Limb (tissue), 2 donors: ENCODE measurements around the gene OR5AC2.

Experiments
- DNase-seq, 2 donors: peaks; one replicate each; pipeline ENCODE4 v3.0.0-alpha.2; 2016; ENCODE audit errors: extremely low spot score in 2 of 2

Gene OR5AC2

GRCh38 chr3:98086873-98087272, at the start of gene OR5AC2:
Gene OR5AC2 (plus strand): TSS chr3:98087173. CDS start chr3:98087173, 0 bp downstream.
- DNase-seq = no peak

- DNase-seq = no peak
Measured at GRCh38 chr3:98038286-98038685, 48.7 kb upstream of the OR5AC2 start.

- DNase-seq = no peak
Measured at GRCh38 chr3:98038876-98039275, 48.1 kb upstream of the OR5AC2 start.

- DNase-seq = peak; percentile 81 to 83
Measured at GRCh38 chr3:98039322-98040024, 47.5 kb upstream of the OR5AC2 start.

- DNase-seq = no peak
Measured at GRCh38 chr3:98041350-98041749, 45.6 kb upstream of the OR5AC2 start.

GRCh38 chr3:98048586-98048985, 38.4 kb upstream of the OR5AC2 start:
- DNase-seq = no peak

GRCh38 chr3:98049271-98049670, 37.7 kb upstream of the OR5AC2 start:
- DNase-seq = no peak

GRCh38 chr3:98056035-98056434, 30.9 kb upstream of the OR5AC2 start:
- DNase-seq = no peak

GRCh38 chr3:98057631-98058030, 29.3 kb upstream of the OR5AC2 start:
- DNase-seq = no peak

- DNase-seq = no peak
Measured at GRCh38 chr3:98058244-98058960, 28.6 kb upstream of the OR5AC2 start.

- DNase-seq = no peak
Measured at GRCh38 chr3:98068824-98069223, 18.1 kb upstream of the OR5AC2 start.

- DNase-seq = no peak
Measured at GRCh38 chr3:98070840-98071239, 16.1 kb upstream of the OR5AC2 start.

- no peak for DNase-seq
Measured at GRCh38 chr3:98073486-98073885, 13.5 kb upstream of the OR5AC2 start.

GRCh38 chr3:98095882-98096281, 8.9 kb downstream of the OR5AC2 start:
- DNase-seq = no peak

- DNase-seq = no peak
Measured at GRCh38 chr3:98099848-98100247, 12.9 kb downstream of the OR5AC2 start.

GRCh38 chr3:98108162-98108561, 21.2 kb downstream of the OR5AC2 start:
- DNase-seq = no peak

- no peak for DNase-seq
Measured at GRCh38 chr3:98109807-98110549, 23.0 kb downstream of the OR5AC2 start.

GRCh38 chr3:98110550-98110908, 23.6 kb downstream of the OR5AC2 start:
- DNase-seq = no peak

- no peak for DNase-seq
Measured at GRCh38 chr3:98114264-98114663, 27.3 kb downstream of the OR5AC2 start.

GRCh38 chr3:98115717-98116116, 28.7 kb downstream of the OR5AC2 start:
- no peak for DNase-seq

- no peak for DNase-seq
Measured at GRCh38 chr3:98130421-98130820, 43.4 kb downstream of the OR5AC2 start, which contains the start of gene OR5H1. Gene OR5H1 (plus strand): TSS chr3:98130721. CDS start chr3:98132698, 1,977 bp downstream.

- DNase-seq = no peak
Measured at GRCh38 chr3:98136631-98137030, 49.7 kb downstream of the OR5AC2 start.
